HG03280 (cell line): ENCODE measurements around the gene HSPBP1.

Experiments
- ATAC-seq: cut with Tn5 transposase; IDR thresholded peaks from one replicate; pipeline ENCODE4 v1.9.1; 2021; ENCODE audit warnings: mild to moderate bottlenecking, moderate library complexity; ENCODE audit not compliant: unreplicated experiment

Gene HSPBP1

DNA sequence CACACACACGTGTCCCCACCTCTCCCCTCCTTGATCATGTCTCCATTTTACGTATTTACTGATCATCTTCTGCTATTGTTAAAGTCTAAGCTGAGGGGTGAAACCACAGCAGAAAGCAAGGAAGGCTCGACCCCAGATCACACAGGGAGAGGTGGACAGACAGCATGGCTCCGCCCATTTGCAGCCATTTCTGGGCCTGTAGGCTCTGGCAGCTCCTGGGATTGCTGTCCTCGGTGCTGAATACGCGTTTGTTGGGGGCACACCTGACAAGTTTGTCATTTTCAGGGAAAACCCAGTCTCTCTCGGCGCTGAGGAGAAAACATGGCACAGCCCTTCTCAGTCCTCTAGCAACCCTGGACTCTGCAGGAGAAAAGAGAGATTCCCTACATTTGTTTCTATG is 59.4 kb downstream of the HSPBP1 start:
- ATAC-seq = no peak

DNA sequence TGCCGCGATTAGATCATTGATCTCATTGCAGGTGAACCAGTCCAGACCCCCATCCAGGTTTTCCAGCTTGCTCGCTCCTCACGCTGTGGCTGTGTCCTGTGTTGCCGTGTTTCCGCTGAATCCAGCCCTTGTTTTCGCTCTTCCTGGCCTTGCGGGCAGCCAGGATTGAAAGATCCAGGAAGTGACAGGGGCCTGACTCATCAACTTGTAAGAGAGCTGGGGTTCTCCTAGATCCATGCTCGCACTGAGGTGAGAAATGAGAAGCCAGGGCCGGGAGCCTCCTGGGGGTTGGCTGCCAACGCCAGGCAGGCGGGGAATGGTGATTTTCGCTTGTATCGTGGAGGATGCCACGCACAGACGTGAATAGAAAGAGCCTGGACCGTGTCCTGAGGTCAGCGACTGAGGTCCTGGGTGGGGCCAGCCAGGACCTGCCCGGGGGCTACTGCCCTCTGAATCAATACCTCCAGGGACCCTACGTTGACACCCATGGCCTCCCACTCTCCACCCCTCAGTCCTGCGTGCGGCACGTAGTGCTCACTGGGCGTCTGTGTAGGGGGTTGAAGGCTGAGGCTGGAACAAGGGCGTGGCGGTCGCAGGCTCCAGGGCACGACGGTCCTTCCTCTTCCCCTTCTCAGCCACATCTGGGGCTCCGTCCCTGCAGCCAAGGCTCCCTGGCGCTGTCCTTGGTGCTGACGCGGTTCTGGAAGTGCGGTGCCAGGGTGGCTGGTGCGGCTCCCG is 63.3 kb downstream of the HSPBP1 start:
- no peak for ATAC-seq

DNA sequence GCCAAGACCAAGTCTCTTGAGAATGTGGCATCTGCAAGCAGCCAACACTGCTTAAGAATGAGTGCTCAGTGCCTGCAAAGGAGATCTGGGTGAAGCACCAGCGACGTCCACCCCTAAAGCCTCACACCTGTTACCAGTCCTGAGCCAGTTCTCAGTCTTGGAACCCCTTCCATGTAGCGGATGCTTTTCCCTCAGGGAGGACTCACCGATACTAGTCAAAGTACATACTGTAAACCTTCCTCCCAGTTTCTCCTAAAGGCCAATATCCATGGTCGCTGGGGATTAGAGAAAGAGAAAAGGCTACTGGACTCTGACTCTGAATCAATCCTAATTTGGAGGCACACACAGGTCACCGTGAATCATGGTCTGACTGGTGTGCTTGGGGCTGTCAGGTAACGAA is 66.4 kb downstream of the HSPBP1 start:
- no peak for ATAC-seq

DNA sequence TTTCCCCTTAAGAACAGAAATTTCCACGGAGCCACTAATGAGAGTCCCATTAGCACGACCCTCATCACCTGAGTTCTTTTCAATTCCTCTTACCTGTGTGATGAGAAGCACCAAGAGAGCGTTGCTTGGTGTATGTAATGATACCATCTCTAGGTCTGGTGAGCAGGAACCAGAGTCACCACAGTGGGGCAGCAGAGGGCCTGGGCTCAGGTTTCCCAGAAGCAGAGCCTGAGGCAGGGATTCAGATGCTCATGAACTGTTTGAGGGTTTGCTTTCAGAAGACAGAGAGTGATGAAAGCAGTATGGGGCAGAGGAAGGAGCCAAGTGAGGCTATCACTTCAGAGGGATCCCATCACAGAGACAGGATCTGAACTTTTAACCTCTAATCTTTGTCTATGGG is 67.5 kb downstream of the HSPBP1 start:
- ATAC-seq = no peak
